Esophagus muscularis mucosa (tissue), 4 donors: ENCODE results near the gene ITPR3. TPM values are rescaled to one million over a fixed set of nuclear protein-coding genes. Genes with fewer than 3 reads are reported as not detected.

ENCODE experiments used
- DNase-seq: peaks from one replicate; pipeline ENCODE4 v3.0.0-alpha.2; 2017; ENCODE audit errors: extremely low spot score
- H3K27ac ChIP-seq, 4 donors: fragments of 200-600 bp; sonication (generic); replicated peaks in 1 of 4; 1 replicate in 3 of 4; 2 replicates in 1 of 4; pipeline ENCODE4 v1.5.1; 2016 to 2019; ENCODE audit warnings: mild to moderate bottlenecking in 1 of 4
- H3K27me3 ChIP-seq, 4 donors: fragments of 200-600 bp; sonication (generic); one replicate each; pipeline versions ENCODE4 v1.5.1 to v1.6.0; 2016 to 2019
- H3K36me3 ChIP-seq, 4 donors: fragments of 200-600 bp; sonication (generic); one replicate each; pipeline ENCODE4 v1.5.1; 2016 to 2019
- H3K4me1 ChIP-seq, 4 donors: fragments of 200-600 bp; sonication (generic); one replicate each; pipeline ENCODE4 v1.5.1; 2016 to 2019
- H3K4me3 ChIP-seq, 4 donors: fragments of 200-600 bp; sonication (generic); 1 replicate in 2 of 4; 2 replicates in 2 of 4; pipeline ENCODE4 v1.5.1; 2016 to 2019; ENCODE audit warnings: mild to moderate bottlenecking in 4 of 4, moderate library complexity in 1 of 4
- H3K9me3 ChIP-seq, 4 donors: fragments of 200-600 bp; sonication (generic); 1 replicate in 3 of 4; 2 replicates in 1 of 4; pipeline ENCODE4 v1.5.1; 2016 to 2019
- EP300 ChIP-seq: sonication (generic); formaldehyde crosslinking; IDR thresholded peaks from one replicate; pipeline ENCODE4 v1.6.1; 2017; ENCODE audit warnings: antibody characterized with exemption
- POLR2A ChIP-seq: fragments of 450-650 bp; IDR thresholded peaks from one replicate; pipeline ENCODE4 v1.6.1; 2017; ENCODE audit warnings: antibody characterized with exemption, moderate library complexity, mild to moderate bottlenecking, low read depth
- POLR2AphosphoS5 ChIP-seq, 2 donors: sonication (generic); formaldehyde crosslinking; IDR thresholded peaks; one replicate each; pipeline ENCODE4 v1.6.1; 2017; ENCODE audit warnings: antibody characterized with exemption in 2 of 2
- WGBS: methylation state at CpG from one replicate; pipeline ENCODE4 v1.1.5; 2018; 5-methylcytosine and 5-hydroxymethylcytosine counted together
- intact Hi-C: fragments of 100-400 bp; cut with DNase I; formaldehyde crosslinking; loops from one replicate; pipeline ENCODE4 v1.15.1; 2023
- total RNA-seq, 4 donors: library from RNA; depleted of rRNA; stranded (reverse); fragments of >200 nt; gene quantifications; one replicate each; pipeline versions ENCODE4 v1.1.0 to v1.2.1, GENCODE V29; 2016
- TF ChIP-seq, protein P1 (sequence below), 3 experiments: fragments of 200-600 bp in 2 of 3; fragments of 450-650 bp in 1 of 3; sonication (generic) in 2 of 3; IDR thresholded peaks; one replicate each; pipeline ENCODE4 v1.5.1; 2017 to 2019; ENCODE audit warnings: antibody characterized with exemption in 3 of 3, mild to moderate bottlenecking in 2 of 3, moderate library complexity in 1 of 3

ITPR3 gene
- total RNA-seq, 4 donors from 2014 or later = 12.1 to 24.9 (median 20.5) TPM

DNA sequence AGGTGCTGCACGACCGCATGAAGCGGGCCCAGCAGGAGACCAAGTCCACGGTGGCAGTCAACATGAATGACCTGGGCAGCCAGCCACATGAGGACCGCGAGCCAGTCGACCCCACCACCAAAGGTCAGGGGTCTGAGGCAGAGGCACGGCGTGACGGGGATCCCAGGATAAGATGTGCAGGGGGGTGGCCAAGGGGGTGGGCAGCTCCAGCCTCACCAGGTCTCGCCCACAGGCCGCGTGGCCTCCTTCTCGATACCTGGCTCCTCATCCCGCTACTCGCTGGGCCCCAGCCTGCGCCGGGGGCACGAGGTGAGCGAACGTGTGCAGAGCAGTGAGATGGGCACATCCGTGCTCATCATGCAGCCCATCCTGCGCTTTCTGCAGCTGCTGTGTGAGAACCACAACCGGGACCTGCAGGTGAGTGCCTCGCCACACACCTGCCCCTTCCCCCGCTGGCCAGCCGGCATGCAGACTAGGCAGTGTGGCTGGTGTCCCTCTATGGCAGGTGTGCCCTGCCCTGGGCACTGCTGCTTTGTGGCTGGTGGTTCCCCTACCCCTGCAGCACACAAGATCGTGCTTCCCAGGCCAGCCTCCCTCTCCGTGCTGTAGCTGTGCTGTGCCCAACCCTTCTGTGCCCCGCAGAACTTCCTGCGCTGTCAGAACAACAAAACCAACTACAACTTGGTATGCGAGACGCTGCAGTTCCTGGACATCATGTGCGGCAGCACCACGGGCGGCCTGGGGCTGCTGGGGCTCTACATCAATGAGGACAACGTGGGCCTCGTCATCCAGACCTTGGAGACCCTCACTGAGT is 64.5 kb downstream of the ITPR3 start:
- TF ChIP-seq EP300 (no peak), POLR2AphosphoS5 (IDR thresholded peaks at IDR 0.05) (no peak), POLR2A (no peak)
- TF ChIP-seq, protein P1, sequence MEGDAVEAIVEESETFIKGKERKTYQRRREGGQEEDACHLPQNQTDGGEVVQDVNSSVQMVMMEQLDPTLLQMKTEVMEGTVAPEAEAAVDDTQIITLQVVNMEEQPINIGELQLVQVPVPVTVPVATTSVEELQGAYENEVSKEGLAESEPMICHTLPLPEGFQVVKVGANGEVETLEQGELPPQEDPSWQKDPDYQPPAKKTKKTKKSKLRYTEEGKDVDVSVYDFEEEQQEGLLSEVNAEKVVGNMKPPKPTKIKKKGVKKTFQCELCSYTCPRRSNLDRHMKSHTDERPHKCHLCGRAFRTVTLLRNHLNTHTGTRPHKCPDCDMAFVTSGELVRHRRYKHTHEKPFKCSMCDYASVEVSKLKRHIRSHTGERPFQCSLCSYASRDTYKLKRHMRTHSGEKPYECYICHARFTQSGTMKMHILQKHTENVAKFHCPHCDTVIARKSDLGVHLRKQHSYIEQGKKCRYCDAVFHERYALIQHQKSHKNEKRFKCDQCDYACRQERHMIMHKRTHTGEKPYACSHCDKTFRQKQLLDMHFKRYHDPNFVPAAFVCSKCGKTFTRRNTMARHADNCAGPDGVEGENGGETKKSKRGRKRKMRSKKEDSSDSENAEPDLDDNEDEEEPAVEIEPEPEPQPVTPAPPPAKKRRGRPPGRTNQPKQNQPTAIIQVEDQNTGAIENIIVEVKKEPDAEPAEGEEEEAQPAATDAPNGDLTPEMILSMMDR (IDR thresholded peaks at IDR 0.05) = no peak
- Histone ChIP-seq H3K9me3 (no peaks in the 10 kb centered on the region), H3K4me3 (no peak overlapping the region), H3K36me3 (peaks cover 4 to 98% (median 89%) of the 10 kb centered on the region in 4 donors), H3K27me3 (peaks cover 0 to 3% (median 0%) of the 10 kb centered on the region in 4 donors), H3K27ac (no peak overlapping the region), H3K4me1 (peaks cover 0 to 6% (median 0%) of the 10 kb centered on the region in 4 donors)
- DNase-seq = no peak
- intact Hi-C loops = no loop called here
- WGBS = 93% methylated on average over 30 of the region's 38 CpGs

DNA sequence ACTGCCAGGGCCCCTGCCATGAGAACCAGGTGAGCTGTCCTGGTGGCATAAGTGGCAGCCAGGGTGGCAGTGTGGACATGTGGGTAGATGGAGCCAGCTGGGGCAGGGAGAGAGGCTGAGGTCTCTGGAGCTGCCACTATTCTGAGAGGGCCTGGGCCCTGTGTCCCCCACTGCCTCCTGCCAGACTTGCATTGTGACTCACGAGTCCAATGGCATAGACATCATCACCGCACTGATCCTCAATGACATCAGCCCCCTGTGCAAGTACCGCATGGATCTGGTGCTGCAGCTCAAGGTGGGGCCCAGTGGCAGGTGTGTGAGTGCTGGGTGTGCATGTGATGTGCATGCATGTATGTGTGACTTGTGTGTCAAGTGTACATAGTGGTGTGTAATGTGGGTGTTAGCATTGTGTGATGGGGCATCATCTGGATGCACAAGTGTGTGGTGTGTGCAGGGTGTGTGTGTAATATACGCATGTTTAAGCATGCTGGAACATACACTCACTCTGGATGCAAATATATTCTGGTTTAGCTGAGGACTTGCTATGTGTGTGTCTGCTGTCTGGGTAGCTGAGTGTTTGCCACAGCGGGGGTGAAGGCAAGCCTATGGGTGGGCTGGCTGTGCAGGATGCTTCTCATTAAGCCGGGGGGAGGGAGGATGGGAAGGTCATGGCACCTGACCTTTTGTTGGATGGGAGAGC is 65.3 kb downstream of the ITPR3 start:
- H3K36me3 ChIP-seq = peaks cover 6 to 99% (median 91%) of the 10 kb centered on the region in 4 donors
- 70% methylated on average over 6 of the region's 6 CpGs for whole genome bisulfite sequencing
- H3K27ac ChIP-seq = no peak overlapping the region
- DNase-seq = no peak
- H3K4me1 ChIP-seq = peaks cover 0 to 6% (median under 1%) of the 10 kb centered on the region in 4 donors
- no peak for TF ChIP-seq EP300
- TF ChIP-seq POLR2AphosphoS5 (IDR thresholded peaks at IDR 0.05) = no peak
- TF ChIP-seq, protein P1 (IDR thresholded peaks at IDR 0.05) = no peak
- no peak for TF ChIP-seq POLR2A
- no peak overlapping the region for H3K4me3 ChIP-seq
- intact Hi-C loops = no loop called here
- no peaks in the 10 kb centered on the region for H3K9me3 ChIP-seq
- H3K27me3 ChIP-seq = no peaks in the 10 kb centered on the region

DNA sequence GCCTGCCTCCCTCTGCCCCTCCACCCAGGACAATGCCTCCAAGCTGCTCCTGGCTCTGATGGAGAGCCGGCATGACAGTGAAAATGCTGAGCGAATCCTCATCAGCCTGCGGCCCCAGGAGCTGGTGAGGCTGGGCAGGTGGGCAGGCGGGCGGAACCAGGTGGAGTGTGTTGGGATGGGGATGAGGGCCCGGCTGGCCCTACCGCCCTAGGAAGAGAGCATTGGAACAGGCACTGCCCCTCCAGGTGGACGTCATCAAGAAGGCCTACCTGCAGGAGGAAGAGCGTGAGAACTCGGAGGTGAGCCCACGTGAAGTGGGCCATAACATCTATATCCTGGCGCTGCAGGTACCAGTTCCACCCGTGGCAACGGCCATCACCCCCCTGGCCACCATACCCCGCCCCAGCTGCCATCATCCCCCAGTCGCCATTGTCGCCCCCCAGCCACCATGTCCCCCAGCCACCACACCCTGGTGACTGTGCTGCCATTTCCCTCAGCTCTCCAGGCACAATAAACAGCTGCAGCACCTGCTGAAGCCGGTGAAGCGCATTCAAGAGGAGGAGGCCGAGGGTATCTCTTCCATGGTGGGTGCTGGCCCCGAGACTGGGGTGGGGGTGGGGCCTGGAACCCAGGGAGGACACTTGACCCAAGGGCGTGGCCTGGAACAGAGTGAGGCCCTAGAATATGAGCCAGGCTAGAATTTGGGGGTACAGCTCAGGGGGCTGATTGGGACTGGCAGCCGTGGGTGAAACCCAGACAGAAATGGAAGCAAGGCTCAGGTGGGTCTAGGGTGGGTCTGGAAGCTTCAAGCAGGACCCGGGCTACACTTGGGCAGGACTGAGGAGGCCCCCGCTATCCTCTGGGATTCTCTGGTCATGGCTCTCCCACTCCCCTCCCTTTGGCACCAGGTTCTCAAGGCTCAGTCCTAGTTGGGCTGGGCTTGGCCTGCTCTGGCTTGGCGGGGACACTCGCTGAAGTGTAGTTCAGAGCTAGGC is 66.2 kb downstream of the ITPR3 start:
- no peak for DNase-seq
- Histone ChIP-seq H3K27ac (no peak overlapping the region), H3K9me3 (no peaks in the 10 kb centered on the region), H3K27me3 (no peaks in the 10 kb centered on the region), H3K4me3 (no peak overlapping the region), H3K36me3 (peaks cover 8 to 98% (median 94%) of the 10 kb centered on the region in 4 donors), H3K4me1 (peaks cover 2 to 10% (median 7%) of the 10 kb centered on the region in 4 donors)
- TF ChIP-seq, protein P1 (IDR thresholded peaks at IDR 0.05) = no peak
- TF ChIP-seq POLR2A = no peak
- no peak for TF ChIP-seq POLR2AphosphoS5 (IDR thresholded peaks at IDR 0.05)
- TF ChIP-seq EP300 = no peak
- 91% methylated on average over 18 of the region's 27 CpGs for WGBS
- intact Hi-C loops = no loop called here

DNA sequence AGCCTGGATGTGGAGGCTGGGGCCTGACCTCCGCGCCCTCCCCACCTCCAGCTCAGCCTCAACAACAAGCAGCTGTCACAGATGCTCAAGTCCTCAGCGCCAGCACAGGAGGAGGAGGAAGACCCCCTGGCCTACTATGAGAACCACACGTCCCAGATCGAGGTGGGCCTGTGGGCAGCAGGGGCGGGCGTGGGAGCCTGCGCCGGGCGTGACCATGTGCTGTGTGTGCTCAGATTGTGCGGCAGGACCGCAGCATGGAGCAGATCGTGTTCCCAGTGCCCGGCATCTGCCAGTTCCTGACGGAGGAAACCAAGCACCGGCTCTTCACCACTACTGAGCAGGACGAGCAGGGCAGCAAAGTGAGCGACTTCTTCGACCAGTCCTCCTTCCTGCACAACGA is 66.9 kb downstream of the ITPR3 start:
- Histone ChIP-seq H3K9me3 (no peaks in the 10 kb centered on the region), H3K4me3 (no peak overlapping the region), H3K4me1 (peaks cover 9 to 18% (median 14%) of the 10 kb centered on the region in 4 donors), H3K27ac (no peak overlapping the region), H3K27me3 (no peaks in the 10 kb centered on the region), H3K36me3 (peaks cover 8 to 97% (median 93%) of the 10 kb centered on the region in 4 donors)
- no peak for DNase-seq
- intact Hi-C loops = no loop called here
- WGBS = 92% methylated on average over 13 of the region's 20 CpGs
- TF ChIP-seq, protein P1 (IDR thresholded peaks at IDR 0.05) = no peak
- no peak for TF ChIP-seq POLR2A
- no peak for TF ChIP-seq POLR2AphosphoS5 (IDR thresholded peaks at IDR 0.05)
- no peak for TF ChIP-seq EP300
